HCT116 (cell line): Measurements from ENCODE around the gene SLC10A7. TPM values are rescaled to one million over a fixed set of nuclear protein-coding genes. Genes with fewer than 3 reads are reported as not detected.

ENCODE experiments used
- ATAC-seq: fragments of 200-7000 bp; cut with Tn5 transposase; 2 replicates; pipeline ENCODE4 v1.9.1; 2020; ENCODE audit warnings: mild to moderate bottlenecking, moderate library complexity
- BruUV-seq: library from RNA; stranded (reverse); fragments of 400-500 nt; replicated peaks from 2 replicates; lab custom pipeline; 2021; lab: Mats Ljungman, UMichigan
- CTCF ChIA-PET: fragments of 300-600 bp; sonication (Branson Sonifier 250); formaldehyde crosslinking; loops from one replicate; lab custom pipeline; 2021; ENCODE audit warnings: antibody characterized with exemption; lab: Charles Lee
- POLR2A ChIA-PET: fragments of 300-600, 350-600 bp; sonication (Branson Sonifier 250); formaldehyde crosslinking; loops from one replicate; lab custom pipeline; 2021; ENCODE audit warnings: antibody characterized with exemption; lab: Charles Lee
- RAD21 ChIA-PET, 2 experiments: fragments of 300-600 bp; sonication (Branson Sonifier 250); formaldehyde crosslinking; loops; one replicate each; lab custom pipeline; 2023; ENCODE audit warnings: low total read pairs in 2 of 2; ENCODE audit not compliant: uncharacterized antibody in 2 of 2, unreplicated experiment in 2 of 2, low non-redundant PET in 1 of 2; lab: Charles Lee
- DNase-seq: peaks from one replicate; pipeline ENCODE4 v3.0.0-alpha.2; 2010; ENCODE audit warnings: low read depth, low spot score
- H2AFZ ChIP-seq: fragments of 200-600 bp; shearing (Covaris generic), sonication (generic); 2 replicates; pipeline ENCODE4 v1.6.1; 2017; ENCODE audit warnings: low read depth, mixed run types, mixed read lengths, antibody characterized with exemption, low read length; ENCODE audit not compliant: poor library complexity, severe bottlenecking
- H3K27ac ChIP-seq: 2 replicates; pipeline ENCODE4 v1.5.1; 2012; ENCODE audit warnings: low read depth, low read length
- H3K27me3 ChIP-seq: fragments of 200-600 bp; sonication (generic); 2 replicates; pipeline ENCODE4 v1.6.1; 2016; ENCODE audit warnings: mixed run types, low read length, mixed read lengths; ENCODE audit not compliant: insufficient read depth
- H3K36me3 ChIP-seq, 2 experiments: fragments of 200-500 bp in 1 of 2; fragments of 200-600 bp in 1 of 2; sonication (Bioruptor generic) in 1 of 2; sonication (generic) in 1 of 2; 2 replicates each; pipeline versions ENCODE4 v1.5.1 to v1.6.1; 2014 to 2016; ENCODE audit warnings: low read length in 2 of 2, inconsistent platforms in 1 of 2, mixed read lengths in 1 of 2, mixed run types in 1 of 2; ENCODE audit not compliant: insufficient read depth in 2 of 2, control insufficient read depth in 1 of 2
- H3K4me1 ChIP-seq, 2 experiments: fragments of 200-600 bp in 1 of 2; sonication (generic) in 1 of 2; 2 replicates each; pipeline versions ENCODE4 v1.5.1 to v1.6.1; 2012 to 2017; ENCODE audit warnings: low read length in 2 of 2, inconsistent platforms in 1 of 2, mild to moderate bottlenecking in 1 of 2, mixed read lengths in 1 of 2, mixed run types in 1 of 2, moderate library complexity in 1 of 2; ENCODE audit not compliant: insufficient read depth in 2 of 2, control insufficient read depth in 1 of 2
- H3K4me2 ChIP-seq: fragments of 200-600 bp; sonication (generic); 2 replicates; pipeline ENCODE4 v1.6.1; 2017; ENCODE audit warnings: mixed run types, low read length, mixed read lengths
- H3K4me3 ChIP-seq, 2 experiments: fragments of 200-600 bp in 1 of 2; sonication (generic) in 1 of 2; replicated peaks in 1 of 2; 2 replicates each; pipeline ENCODE4 v1.5.1; 2011 to 2016; ENCODE audit warnings: low read length in 2 of 2, control low read depth in 1 of 2, low read depth in 1 of 2, mild to moderate bottlenecking in 1 of 2, mixed read lengths in 1 of 2, mixed run types in 1 of 2
- H3K79me2 ChIP-seq: fragments of 200-600 bp; sonication (generic); 2 replicates; pipeline ENCODE4 v1.6.1; 2017; ENCODE audit warnings: mild to moderate bottlenecking, mixed run types, low read length, moderate library complexity, mixed read lengths; ENCODE audit not compliant: insufficient read depth
- H3K9ac ChIP-seq: fragments of 200-600 bp; sonication (generic); 2 replicates; pipeline ENCODE4 v1.6.1; 2016; ENCODE audit warnings: low read length, mixed read lengths
- H3K9me2 ChIP-seq: fragments of 200-600 bp; sonication (generic), shearing (Covaris generic); 2 replicates; pipeline ENCODE4 v1.6.1; 2017; ENCODE audit warnings: mixed run types, mild to moderate bottlenecking, moderate library complexity; ENCODE audit not compliant: insufficient read depth
- H3K9me3 ChIP-seq, 2 experiments: fragments of 200-500 bp in 1 of 2; fragments of 200-600 bp in 1 of 2; sonication (Bioruptor generic) in 1 of 2; sonication (generic) in 1 of 2; 2 replicates each; pipeline ENCODE4 v1.6.1; 2014 to 2017; ENCODE audit warnings: low read length in 2 of 2, mixed read lengths in 2 of 2, inconsistent platforms in 1 of 2, low read depth in 1 of 2, mild to moderate bottlenecking in 1 of 2, mixed run types in 1 of 2, moderate library complexity in 1 of 2; ENCODE audit not compliant: control insufficient read depth in 1 of 2, insufficient read depth in 1 of 2
- H4K20me1 ChIP-seq: fragments of 200-600 bp; sonication (generic), shearing (Covaris generic); 2 replicates; pipeline ENCODE4 v1.6.1; 2017; ENCODE audit warnings: mixed run types, mild to moderate bottlenecking, moderate library complexity; ENCODE audit not compliant: insufficient read depth
- CBX3 ChIP-seq: IDR thresholded peaks from 2 replicates; pipeline ENCODE4 v1.6.1; 2012; ENCODE audit warnings: low read depth
- CEBPB ChIP-seq: IDR thresholded peaks from 2 replicates; pipeline ENCODE4 v1.6.1; 2012; ENCODE audit warnings: low read depth
- EZH2 ChIP-seq: fragments of 200-600 bp; sonication (generic); IDR thresholded peaks from 2 replicates; pipeline ENCODE4 v1.6.1; 2017; ENCODE audit warnings: antibody characterized with exemption, mixed run types
- EZH2phosphoT487 ChIP-seq: fragments of 200-600 bp; IDR thresholded peaks from 2 replicates; pipeline ENCODE4 v1.6.1; 2018; ENCODE audit warnings: antibody characterized with exemption, borderline replicate concordance
- POLR2A ChIP-seq: IDR thresholded peaks from 2 replicates; pipeline ENCODE4 v1.7.0; 2011; ENCODE audit warnings: borderline replicate concordance; ENCODE audit not compliant: insufficient read depth, insufficient read length; ENCODE audit errors: extremely low read depth
- SP1 ChIP-seq: IDR thresholded peaks from 2 replicates; pipeline ENCODE4 v1.6.1; 2012; ENCODE audit warnings: low read depth
- SRF ChIP-seq: IDR thresholded peaks from 2 replicates; pipeline ENCODE4 v1.6.1; 2012; ENCODE audit warnings: low read depth
- YY1 ChIP-seq: IDR thresholded peaks from 2 replicates; pipeline ENCODE4 v1.6.1; 2011; ENCODE audit warnings: low read length, low read depth, moderate library complexity, mild to moderate bottlenecking; ENCODE audit not compliant: insufficient replicate concordance; ENCODE audit errors: extremely low read depth
- intact Hi-C: fragments of 100-400 bp; cut with micrococcal nuclease; formaldehyde crosslinking; loops from 2 replicates; pipeline ENCODE4 v1.10.0; 2022
- total RNA-seq: library from RNA; stranded (reverse); gene quantifications from one replicate; pipeline ENCODE4 v1.2.1, GENCODE V29; 2021; ENCODE audit not compliant: unreplicated experiment
- TF ChIP-seq, protein P1 (sequence below): IDR thresholded peaks from 2 replicates; pipeline ENCODE4 v1.6.1; 2011; ENCODE audit warnings: mild to moderate bottlenecking, low read length, moderate library complexity; ENCODE audit not compliant: insufficient replicate concordance; ENCODE audit errors: extremely low read depth
- TF ChIP-seq, protein P2 (sequence below): IDR thresholded peaks from 2 replicates; pipeline ENCODE4 v1.6.1; 2012

Gene SLC10A7
- total RNA-seq, 1 experiment from 2014 or later, result 5.5 TPM

DNA sequence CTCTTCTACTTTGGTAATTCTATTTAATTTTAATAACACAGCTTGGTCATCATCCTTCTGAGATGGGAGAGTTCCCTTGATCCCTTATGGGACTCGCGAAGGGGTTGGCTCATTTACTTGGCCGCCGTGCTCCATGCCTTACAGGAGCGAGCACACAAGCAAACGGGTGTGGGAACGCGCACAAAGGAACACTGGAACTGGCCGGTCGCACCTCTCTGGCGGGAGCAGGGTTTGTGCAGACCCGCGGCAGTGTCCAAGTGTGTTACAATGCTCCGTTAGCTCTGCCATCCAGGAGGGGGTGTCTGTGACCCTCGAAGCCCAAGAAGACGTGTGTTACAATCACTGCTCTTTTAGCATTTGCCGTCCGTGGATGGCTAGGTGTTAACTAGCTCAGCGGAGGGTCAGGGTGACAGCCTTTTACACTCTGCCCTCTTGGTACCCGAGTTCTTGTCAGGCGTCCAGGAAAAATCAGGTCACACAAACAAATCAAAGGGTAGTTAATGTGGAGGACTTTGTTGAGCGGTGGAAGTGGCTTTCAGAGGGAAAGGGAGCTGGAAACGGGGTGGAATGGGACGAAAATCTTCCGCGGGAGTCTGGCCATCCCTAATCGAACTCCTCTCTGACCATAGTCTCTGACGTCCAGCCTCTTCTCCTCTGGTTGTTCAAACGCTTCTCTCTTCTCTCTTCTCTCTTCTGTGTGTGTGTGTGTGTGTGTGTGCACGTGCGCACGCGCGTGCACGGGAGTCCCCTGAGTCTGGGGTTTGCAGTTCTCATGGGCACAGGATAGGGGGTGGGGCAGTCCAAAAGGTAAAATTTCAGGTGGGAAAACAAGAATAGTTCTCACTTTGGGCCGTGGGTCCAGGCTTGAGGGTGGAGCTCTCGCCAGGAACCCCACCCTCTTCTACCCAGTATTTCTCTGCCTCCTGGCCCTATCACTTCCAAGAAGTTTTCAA is 76.3 kb downstream of the SLC10A7 start:
- Histone ChIP-seq H3K79me2 (no peaks in the 10 kb centered on the region), H3K27me3 (no peaks in the 10 kb centered on the region), H3K9me2 (no peaks in the 10 kb centered on the region), H3K36me3 (no peaks in the 10 kb centered on the region), H4K20me1 (no peaks in the 10 kb centered on the region), H3K4me2 (no peak overlapping the region), H3K27ac (no peak overlapping the region), H2AFZ (no peak overlapping the region), H3K9ac (no peak overlapping the region), H3K4me3 (no peak overlapping the region), H3K9me3 (no peaks in the 10 kb centered on the region), H3K4me1 (no peaks in the 10 kb centered on the region)
- ATAC-seq (no peak), DNase-seq (no peak)
- ChIA-PET POLR2A (no interaction called here), RAD21 (no interaction called here), CTCF (no interaction called here)
- TF ChIP-seq POLR2A, result no peak
- TF ChIP-seq, protein P1, sequence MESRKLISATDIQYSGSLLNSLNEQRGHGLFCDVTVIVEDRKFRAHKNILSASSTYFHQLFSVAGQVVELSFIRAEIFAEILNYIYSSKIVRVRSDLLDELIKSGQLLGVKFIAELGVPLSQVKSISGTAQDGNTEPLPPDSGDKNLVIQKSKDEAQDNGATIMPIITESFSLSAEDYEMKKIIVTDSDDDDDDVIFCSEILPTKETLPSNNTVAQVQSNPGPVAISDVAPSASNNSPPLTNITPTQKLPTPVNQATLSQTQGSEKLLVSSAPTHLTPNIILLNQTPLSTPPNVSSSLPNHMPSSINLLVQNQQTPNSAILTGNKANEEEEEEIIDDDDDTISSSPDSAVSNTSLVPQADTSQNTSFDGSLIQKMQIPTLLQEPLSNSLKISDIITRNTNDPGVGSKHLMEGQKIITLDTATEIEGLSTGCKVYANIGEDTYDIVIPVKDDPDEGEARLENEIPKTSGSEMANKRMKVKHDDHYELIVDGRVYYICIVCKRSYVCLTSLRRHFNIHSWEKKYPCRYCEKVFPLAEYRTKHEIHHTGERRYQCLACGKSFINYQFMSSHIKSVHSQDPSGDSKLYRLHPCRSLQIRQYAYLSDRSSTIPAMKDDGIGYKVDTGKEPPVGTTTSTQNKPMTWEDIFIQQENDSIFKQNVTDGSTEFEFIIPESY, result no peak
- TF ChIP-seq YY1, result no peak
- no peak for TF ChIP-seq SP1
- TF ChIP-seq EZH2, result no peak
- TF ChIP-seq, protein P2, sequence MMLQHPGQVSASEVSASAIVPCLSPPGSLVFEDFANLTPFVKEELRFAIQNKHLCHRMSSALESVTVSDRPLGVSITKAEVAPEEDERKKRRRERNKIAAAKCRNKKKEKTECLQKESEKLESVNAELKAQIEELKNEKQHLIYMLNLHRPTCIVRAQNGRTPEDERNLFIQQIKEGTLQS, result no peak
- no peak for TF ChIP-seq EZH2phosphoT487
- TF ChIP-seq CEBPB, result no peak
- TF ChIP-seq SRF, result no peak
- no peak for TF ChIP-seq CBX3
- no TSS peak for BruUV-seq
- intact Hi-C loops, result no loop called here
